H9 (cell line): ENCODE measurements around the gene SBNO1. TPM values are rescaled to one million over a fixed set of nuclear protein-coding genes. Genes with fewer than 3 reads are reported as not detected.

ENCODE experiments used
- DNase-seq: peaks from one replicate; pipeline ENCODE4 v3.0.0-alpha.2; 2017
- H2AFZ ChIP-seq: one replicate; pipeline ENCODE4 v1.6.1; 2013; ENCODE audit warnings: mild to moderate bottlenecking, low read length, control low read depth, moderate library complexity
- H2AK5ac ChIP-seq: 2 replicates; pipeline ENCODE4 v1.6.1; 2013; ENCODE audit warnings: low read length, control low read depth, mixed read lengths; ENCODE audit not compliant: insufficient read length
- H2BK120ac ChIP-seq: one replicate; pipeline ENCODE4 v1.6.1; 2013; ENCODE audit warnings: low read depth, mild to moderate bottlenecking, low read length, control low read depth, inconsistent platforms; ENCODE audit not compliant: poor library complexity, severe bottlenecking
- H2BK12ac ChIP-seq: 2 replicates; pipeline ENCODE4 v1.6.1; 2013; ENCODE audit warnings: low read length, control low read depth, mixed read lengths, low read depth; ENCODE audit not compliant: insufficient read length
- H2BK15ac ChIP-seq: 2 replicates; pipeline ENCODE4 v1.6.1; 2013; ENCODE audit warnings: low read depth, low read length, control low read depth
- H2BK20ac ChIP-seq: one replicate; pipeline ENCODE4 v1.6.1; 2013; ENCODE audit warnings: low read depth, mild to moderate bottlenecking, low read length, control low read depth, inconsistent platforms; ENCODE audit not compliant: poor library complexity, severe bottlenecking
- H2BK5ac ChIP-seq: 2 replicates; pipeline ENCODE4 v1.6.1; 2013; ENCODE audit warnings: low read length, control low read depth, mixed read lengths; ENCODE audit not compliant: insufficient read length
- H3K14ac ChIP-seq: 2 replicates; pipeline ENCODE4 v1.6.1; 2013; ENCODE audit warnings: low read length, control low read depth; ENCODE audit not compliant: insufficient read depth
- H3K18ac ChIP-seq: 2 replicates; pipeline ENCODE4 v1.6.1; 2013; ENCODE audit warnings: low read depth, mild to moderate bottlenecking, mixed read lengths, low read length, control low read depth; ENCODE audit not compliant: insufficient read length
- H3K23ac ChIP-seq: 2 replicates; pipeline ENCODE4 v1.6.1; 2013; ENCODE audit warnings: low read length, control low read depth, mixed read lengths, low read depth; ENCODE audit not compliant: insufficient read length
- H3K23me2 ChIP-seq: 2 replicates; pipeline ENCODE4 v1.6.1; 2013; ENCODE audit warnings: low read depth, mild to moderate bottlenecking, mixed read lengths, low read length, control low read depth; ENCODE audit not compliant: insufficient read length, poor library complexity, severe bottlenecking
- H3K27ac ChIP-seq: 2 replicates; pipeline ENCODE4 v1.5.1; 2013; ENCODE audit warnings: low read length, control low read depth, mixed read lengths, low read depth; ENCODE audit not compliant: insufficient read length
- H3K27me3 ChIP-seq: 2 replicates; pipeline ENCODE4 v1.6.1; 2013; ENCODE audit warnings: low read length, control low read depth, inconsistent platforms; ENCODE audit not compliant: insufficient read depth
- H3K4ac ChIP-seq: 2 replicates; pipeline ENCODE4 v1.6.1; 2013; ENCODE audit warnings: low read depth, mild to moderate bottlenecking, control low read depth, inconsistent platforms, low read length, moderate library complexity
- H3K4me1 ChIP-seq: 2 replicates; pipeline ENCODE4 v1.6.1; 2013; ENCODE audit warnings: low read length, control low read depth, inconsistent platforms; ENCODE audit not compliant: insufficient read depth
- H3K4me2 ChIP-seq: 2 replicates; pipeline ENCODE4 v1.6.1; 2013; ENCODE audit warnings: low read length, control low read depth, mixed read lengths; ENCODE audit not compliant: insufficient read length, insufficient read depth
- H3K56ac ChIP-seq: 2 replicates; pipeline ENCODE4 v1.6.1; 2013; ENCODE audit warnings: low read depth, mild to moderate bottlenecking, mixed read lengths, low read length, control low read depth; ENCODE audit not compliant: insufficient read length
- H3K79me1 ChIP-seq: 2 replicates; pipeline ENCODE4 v1.6.1; 2013; ENCODE audit warnings: low read depth, mild to moderate bottlenecking, moderate library complexity, low read length, control low read depth, inconsistent platforms; ENCODE audit not compliant: insufficient read depth, poor library complexity, severe bottlenecking
- H3K79me2 ChIP-seq: 2 replicates; pipeline ENCODE4 v1.6.1; 2013; ENCODE audit warnings: low read length, control low read depth, inconsistent platforms; ENCODE audit not compliant: insufficient read depth
- H3K9ac ChIP-seq: 2 replicates; pipeline ENCODE4 v1.6.1; 2013; ENCODE audit warnings: low read length, control low read depth, mixed read lengths; ENCODE audit not compliant: insufficient read length; ENCODE audit errors: extremely low read depth
- H3K9me3 ChIP-seq: one replicate; pipeline ENCODE4 v1.6.1; 2013; ENCODE audit warnings: low read depth, low read length, inconsistent platforms; ENCODE audit not compliant: control insufficient read depth
- H3T11ph ChIP-seq: one replicate; pipeline ENCODE4 v1.6.1; 2013; ENCODE audit warnings: mild to moderate bottlenecking, low read length, control low read depth, inconsistent platforms
- H4K20me1 ChIP-seq: one replicate; pipeline ENCODE4 v1.6.1; 2013; ENCODE audit not compliant: control insufficient read depth, insufficient read length, insufficient read depth
- H4K5ac ChIP-seq: 2 replicates; pipeline ENCODE4 v1.6.1; 2013; ENCODE audit warnings: low read depth, mild to moderate bottlenecking, mixed read lengths, low read length, control low read depth; ENCODE audit not compliant: insufficient read length
- H4K8ac ChIP-seq: replicated peaks from 2 replicates; pipeline ENCODE4 v1.6.1; 2013; ENCODE audit warnings: low read length, control low read depth, mixed read lengths, low read depth; ENCODE audit not compliant: insufficient read length
- H4K91ac ChIP-seq: 2 replicates; pipeline ENCODE4 v1.6.1; 2013; ENCODE audit warnings: low read depth, mild to moderate bottlenecking, moderate library complexity, mixed read lengths, low read length, control low read depth; ENCODE audit not compliant: insufficient read length
- H3K27ac Mint-ChIP-seq, 3 experiments: 2 replicates in 2 of 3; 3 replicates in 1 of 3; pipeline ENCODE4 v1.8.0; 2020 to 2021; ENCODE audit warnings: mixed read lengths in 3 of 3, mild to moderate bottlenecking in 1 of 3, moderate library complexity in 1 of 3
- H3K27me3 Mint-ChIP-seq: 2 replicates; pipeline ENCODE4 v1.8.0; 2021; ENCODE audit warnings: low read depth, mild to moderate bottlenecking, moderate library complexity, mixed read lengths
- H3K36me3 Mint-ChIP-seq, 3 experiments: 2 replicates in 2 of 3; 3 replicates in 1 of 3; pipeline ENCODE4 v1.8.0; 2020 to 2021; ENCODE audit warnings: low read depth in 3 of 3, mixed read lengths in 3 of 3; ENCODE audit not compliant: insufficient read depth in 1 of 3
- H3K4me1 Mint-ChIP-seq, 2 experiments: 2 replicates each; pipeline ENCODE4 v1.8.0; 2020; ENCODE audit warnings: mixed read lengths in 2 of 2
- H3K4me3 Mint-ChIP-seq, 2 experiments: 2 replicates in 1 of 2; 3 replicates in 1 of 2; pipeline ENCODE4 v1.8.0; 2020 to 2021; ENCODE audit warnings: mild to moderate bottlenecking in 2 of 2, mixed read lengths in 2 of 2, moderate library complexity in 1 of 2
- H3K9me3 Mint-ChIP-seq, 2 experiments: 2 replicates in 1 of 2; 3 replicates in 1 of 2; pipeline ENCODE4 v1.8.0; 2020; ENCODE audit warnings: mild to moderate bottlenecking in 2 of 2, mixed read lengths in 2 of 2, moderate library complexity in 1 of 2
- CTCF ChIP-seq: fragments of 200-600 bp; sonication (generic); conservative IDR thresholded peaks from 3 replicates; pipeline ENCODE4 v1.8.0; 2021; ENCODE audit warnings: antibody characterized with exemption, mild to moderate bottlenecking
- WGBS: extraction: QIAGEN DNeasy Blood & Tissue Kit; methylation state at CpG from one replicate; pipeline ENCODE4 v1.1.7; 2013; ENCODE audit warnings: missing lambda C conversion rate, low lambda C conversion rate, mixed read lengths; ENCODE audit not compliant: insufficient read length; ENCODE audit errors: extremely low coverage; 5-methylcytosine and 5-hydroxymethylcytosine counted together
- total RNA-seq: library from RNA; stranded (reverse); gene quantifications from 2 replicates; pipeline ENCODE4 v1.2.1, GENCODE V29; 2021

Gene SBNO1
- total RNA-seq, 1 experiment from 2014 or later: 47.5 TPM

GRCh38 chr12:123319826-123320225 is 44.8 kb downstream of the SBNO1 start:
- H3K27me3 Mint-ChIP-seq: no peaks in the 10 kb centered on the region
- H3K27ac ChIP-seq: no peak overlapping the region
- H2BK20ac ChIP-seq: no peak overlapping the region
- H4K20me1 ChIP-seq: no peaks in the 10 kb centered on the region
- no peak overlapping the region for H3K27ac Mint-ChIP-seq
- H3K79me2 ChIP-seq: no peaks in the 10 kb centered on the region
- no peak overlapping the region for H2BK120ac ChIP-seq
- H2AFZ ChIP-seq: no peak overlapping the region
- no peaks in the 10 kb centered on the region for H3K9me3 ChIP-seq
- no peak overlapping the region for H2BK12ac ChIP-seq
- peaks cover 40 to 95% (median 85%) of the 10 kb centered on the region in 3 experiments; a peak in 6 of 7 replicates for H3K36me3 Mint-ChIP-seq
- H3T11ph ChIP-seq: no peak overlapping the region
- H3K23ac ChIP-seq: no peak overlapping the region
- H3K27me3 ChIP-seq: no peaks in the 10 kb centered on the region
- no peak overlapping the region for H3K18ac ChIP-seq
- no peak overlapping the region for H3K4me2 ChIP-seq
- no peak overlapping the region for H4K91ac ChIP-seq
- H2BK15ac ChIP-seq: no peak overlapping the region
- H3K14ac ChIP-seq: no peak overlapping the region
- no peaks in the 10 kb centered on the region for H3K79me1 ChIP-seq
- H3K23me2 ChIP-seq: no peaks in the 10 kb centered on the region
- no peak for TF ChIP-seq CTCF
- H2BK5ac ChIP-seq: no peak overlapping the region
- no peak for DNase-seq
- no peaks in the 10 kb centered on the region for H3K4me1 ChIP-seq
- no peak overlapping the region for H3K9ac ChIP-seq
- no peak overlapping the region for H2AK5ac ChIP-seq
- WGBS: no CpG with 5 or more reads among the region's 6 CpGs
- no peaks in the 10 kb centered on the region for H3K4me1 Mint-ChIP-seq
- no peak overlapping the region for H4K5ac ChIP-seq
- no peak overlapping the region for H3K4ac ChIP-seq
- no peak overlapping the region for H4K8ac ChIP-seq
- no peak overlapping the region for H3K56ac ChIP-seq
- no peak overlapping the region for H3K4me3 Mint-ChIP-seq
- H3K9me3 Mint-ChIP-seq: no peaks in the 10 kb centered on the region
